22Rv1 (cell line): Measurements from ENCODE around the gene KCNH6.

Experiments
- CTCF ChIP-seq: fragments of 450-650 bp; IDR thresholded peaks from 2 replicates; pipeline ENCODE4 v1.5.1; 2017; ENCODE audit warnings: mild to moderate bottlenecking
- ZFX ChIP-seq: fragments of 450-650 bp; IDR thresholded peaks from 2 replicates; pipeline ENCODE4 v1.6.1; 2017; ENCODE audit warnings: antibody characterized with exemption, borderline replicate concordance

GRCh38 chr17:63592797-63593196 lies 69.6 kb downstream of the KCNH6 start:
- no peak for TF ChIP-seq CTCF
- TF ChIP-seq ZFX, result no peak
